Left lung (tissue), 10 donors: ENCODE results near the gene TMCC3. TPM values are rescaled to one million over a fixed set of nuclear protein-coding genes. Genes with fewer than 3 reads are reported as not detected.

Source experiments
- ATAC-seq: fragments of 200-7000 bp; cut with Tn5 transposase; one replicate; pipeline ENCODE4 v1.9.1; 2020; ENCODE audit warnings: moderate library complexity
- DNase-seq, 4 donors: peaks; one replicate each; pipeline ENCODE4 v3.0.0-alpha.2; 2013 to 2020
- H3K27ac ChIP-seq, 2 donors: fragments of 200-600 bp; sonication (generic) in 1 of 2; one replicate each; pipeline versions ENCODE4 v1.5.0 to v1.8.0; 2020 to 2021
- H3K27me3 ChIP-seq, 2 donors: fragments of 200-600 bp; sonication (generic) in 1 of 2; one replicate each; pipeline versions ENCODE4 v1.5.0 to v1.8.0; 2020 to 2021
- H3K36me3 ChIP-seq, 2 donors: fragments of 200-600 bp; sonication (generic) in 1 of 2; one replicate each; pipeline versions ENCODE4 v1.5.0 to v1.8.0; 2020 to 2021
- H3K4me1 ChIP-seq, 2 donors: fragments of 200-600 bp; one replicate each; pipeline ENCODE4 v1.8.0; 2021
- H3K4me3 ChIP-seq, 2 donors: fragments of 200-600 bp; sonication (generic) in 1 of 2; one replicate each; pipeline versions ENCODE4 v1.5.0 to v1.8.0; 2020 to 2021; ENCODE audit warnings: mild to moderate bottlenecking in 1 of 2
- H3K9me3 ChIP-seq, 2 donors: fragments of 200-600 bp; sonication (generic) in 1 of 2; one replicate each; pipeline versions ENCODE4 v1.5.0 to v1.8.0; 2020 to 2021
- CTCF ChIP-seq, 2 donors: fragments of 200-600 bp; sonication (generic) in 1 of 2; IDR thresholded peaks; one replicate each; pipeline versions ENCODE4 v1.5.0 to v1.8.0; 2021; ENCODE audit warnings: antibody characterized with exemption in 2 of 2
- intact Hi-C, 2 donors: fragments of 100-400 bp; cut with DNase I; formaldehyde crosslinking; loops; one replicate each; pipeline versions ENCODE4 v1.11.2 to v1.14.2; 2022
- polyA plus RNA-seq, 6 donors: library from polyadenylated mRNA; unstranded; fragments of 120-200 nt; gene quantifications; one replicate each; pipeline ENCODE4 v1.2.1, GENCODE V29; 2013; ENCODE audit not compliant: insufficient read length in 6 of 6
- total RNA-seq, 2 donors: library from RNA; stranded (reverse); fragmentation: NEBNext Ultra II Directional; extraction: Animal tissue kit (Norgen Biotek cat#: 25700); gene quantifications; one replicate each; pipeline ENCODE4 v1.2.1, GENCODE V29; 2021
- donor health status: DM: no; HTN: yes; CAD: no.
- donor health status: DM: no; HTN: no; CAD: no.

The TMCC3 gene
- total and polyA plus RNA-seq, 8 donors, result 3.7 to 11.4 (median 6.8) TPM

GRCh38 chr12:94637390-94638113 is 12.8 kb downstream of the TMCC3 start:
- intact Hi-C loops, result no loop called here
- no peak for ATAC-seq
- H3K4me1 ChIP-seq, result peaks cover 0 to 27% of the 10 kb centered on the region in 2 donors
- no peak overlapping the region for H3K4me3 ChIP-seq
- H3K36me3 ChIP-seq, result no peaks in the 10 kb centered on the region
- TF ChIP-seq CTCF (IDR thresholded peaks at IDR 0.05), result no peak
- H3K27ac ChIP-seq, result no peak overlapping the region
- no peak for DNase-seq
- H3K9me3 ChIP-seq, result no peaks in the 10 kb centered on the region
- no peaks in the 10 kb centered on the region for H3K27me3 ChIP-seq

- ATAC-seq (no peak), DNase-seq (no peak)
- H3K36me3 ChIP-seq, result no peaks in the 10 kb centered on the region
- H3K9me3 ChIP-seq, result no peaks in the 10 kb centered on the region
- H3K27ac ChIP-seq, result no peak overlapping the region
- peaks cover 0 to 24% of the 10 kb centered on the region in 2 donors for H3K4me1 ChIP-seq
- no peak for TF ChIP-seq CTCF (IDR thresholded peaks at IDR 0.05)
- no peak overlapping the region for H3K4me3 ChIP-seq
- intact Hi-C loops, result no loop called here
- no peaks in the 10 kb centered on the region for H3K27me3 ChIP-seq
Observed at GRCh38 chr12:94636462-94637085, 13.8 kb downstream of the TMCC3 start.

GRCh38 chr12:94634717-94635116 is 15.6 kb downstream of the TMCC3 start:
- no peak for TF ChIP-seq CTCF (IDR thresholded peaks at IDR 0.05)
- ATAC-seq, result peak; percentile 19
- intact Hi-C loops, result no loop called here

GRCh38 chr12:94633401-94633800 is 17.0 kb downstream of the TMCC3 start:
- no peak overlapping the region for H3K4me3 ChIP-seq
- H3K27me3 ChIP-seq, result no peaks in the 10 kb centered on the region
- intact Hi-C loops, result no loop called here
- DNase-seq (no peak), ATAC-seq (no peak)
- no peak for TF ChIP-seq CTCF (IDR thresholded peaks at IDR 0.05)
- H3K36me3 ChIP-seq, result no peaks in the 10 kb centered on the region
- no peaks in the 10 kb centered on the region for H3K9me3 ChIP-seq
- H3K27ac ChIP-seq, result no peak overlapping the region
- peaks cover 0 to 6% of the 10 kb centered on the region in 2 donors for H3K4me1 ChIP-seq

More at GRCh38 chr12:94634717-94635116, 15.6 kb downstream of the TMCC3 start:
- no peak overlapping the region for H3K27ac ChIP-seq
- H3K4me3 ChIP-seq, result no peak overlapping the region
- H3K4me1 ChIP-seq, result peaks cover 0 to 7% of the 10 kb centered on the region in 2 donors
- H3K9me3 ChIP-seq, result no peaks in the 10 kb centered on the region
- no peak for DNase-seq
- H3K36me3 ChIP-seq, result no peaks in the 10 kb centered on the region
- H3K27me3 ChIP-seq, result no peaks in the 10 kb centered on the region

GRCh38 chr12:94631058-94631457 is 19.3 kb downstream of the TMCC3 start:
- no peaks in the 10 kb centered on the region for H3K9me3 ChIP-seq
- peaks cover 0 to 6% of the 10 kb centered on the region in 2 donors for H3K4me1 ChIP-seq
- DNase-seq (no peak), ATAC-seq (no peak)
- no peak overlapping the region for H3K4me3 ChIP-seq
- intact Hi-C loops, result no loop called here
- no peaks in the 10 kb centered on the region for H3K36me3 ChIP-seq
- H3K27me3 ChIP-seq, result no peaks in the 10 kb centered on the region
- no peak overlapping the region for H3K27ac ChIP-seq
- no peak for TF ChIP-seq CTCF (IDR thresholded peaks at IDR 0.05)
